H9 (cell line): ENCODE measurements around the gene MYO5C. TPM values are rescaled to one million over a fixed set of nuclear protein-coding genes. Genes with fewer than 3 reads are reported as not detected.
A peak's percentile ranks its signal among the peaks of the same experiment; 100 is the strongest.

ENCODE experiments used
- DNase-seq: peaks from one replicate; pipeline ENCODE4 v3.0.0-alpha.2; 2017
- H2AFZ ChIP-seq: one replicate; pipeline ENCODE4 v1.6.1; 2013; ENCODE audit warnings: mild to moderate bottlenecking, low read length, control low read depth, moderate library complexity
- H2AK5ac ChIP-seq: 2 replicates; pipeline ENCODE4 v1.6.1; 2013; ENCODE audit warnings: low read length, control low read depth, mixed read lengths; ENCODE audit not compliant: insufficient read length
- H2BK120ac ChIP-seq: one replicate; pipeline ENCODE4 v1.6.1; 2013; ENCODE audit warnings: low read depth, mild to moderate bottlenecking, low read length, control low read depth, inconsistent platforms; ENCODE audit not compliant: poor library complexity, severe bottlenecking
- H2BK12ac ChIP-seq: 2 replicates; pipeline ENCODE4 v1.6.1; 2013; ENCODE audit warnings: low read length, control low read depth, mixed read lengths, low read depth; ENCODE audit not compliant: insufficient read length
- H2BK15ac ChIP-seq: 2 replicates; pipeline ENCODE4 v1.6.1; 2013; ENCODE audit warnings: low read depth, low read length, control low read depth
- H2BK20ac ChIP-seq: one replicate; pipeline ENCODE4 v1.6.1; 2013; ENCODE audit warnings: low read depth, mild to moderate bottlenecking, low read length, control low read depth, inconsistent platforms; ENCODE audit not compliant: poor library complexity, severe bottlenecking
- H2BK5ac ChIP-seq: 2 replicates; pipeline ENCODE4 v1.6.1; 2013; ENCODE audit warnings: low read length, control low read depth, mixed read lengths; ENCODE audit not compliant: insufficient read length
- H3K14ac ChIP-seq: 2 replicates; pipeline ENCODE4 v1.6.1; 2013; ENCODE audit warnings: low read length, control low read depth; ENCODE audit not compliant: insufficient read depth
- H3K18ac ChIP-seq: 2 replicates; pipeline ENCODE4 v1.6.1; 2013; ENCODE audit warnings: low read depth, mild to moderate bottlenecking, mixed read lengths, low read length, control low read depth; ENCODE audit not compliant: insufficient read length
- H3K23ac ChIP-seq: 2 replicates; pipeline ENCODE4 v1.6.1; 2013; ENCODE audit warnings: low read length, control low read depth, mixed read lengths, low read depth; ENCODE audit not compliant: insufficient read length
- H3K23me2 ChIP-seq: 2 replicates; pipeline ENCODE4 v1.6.1; 2013; ENCODE audit warnings: low read depth, mild to moderate bottlenecking, mixed read lengths, low read length, control low read depth; ENCODE audit not compliant: insufficient read length, poor library complexity, severe bottlenecking
- H3K27ac ChIP-seq: 2 replicates; pipeline ENCODE4 v1.5.1; 2013; ENCODE audit warnings: low read length, control low read depth, mixed read lengths, low read depth; ENCODE audit not compliant: insufficient read length
- H3K27me3 ChIP-seq: 2 replicates; pipeline ENCODE4 v1.6.1; 2013; ENCODE audit warnings: low read length, control low read depth, inconsistent platforms; ENCODE audit not compliant: insufficient read depth
- H3K4ac ChIP-seq: 2 replicates; pipeline ENCODE4 v1.6.1; 2013; ENCODE audit warnings: low read depth, mild to moderate bottlenecking, control low read depth, inconsistent platforms, low read length, moderate library complexity
- H3K4me1 ChIP-seq: 2 replicates; pipeline ENCODE4 v1.6.1; 2013; ENCODE audit warnings: low read length, control low read depth, inconsistent platforms; ENCODE audit not compliant: insufficient read depth
- H3K4me2 ChIP-seq: 2 replicates; pipeline ENCODE4 v1.6.1; 2013; ENCODE audit warnings: low read length, control low read depth, mixed read lengths; ENCODE audit not compliant: insufficient read length, insufficient read depth
- H3K56ac ChIP-seq: 2 replicates; pipeline ENCODE4 v1.6.1; 2013; ENCODE audit warnings: low read depth, mild to moderate bottlenecking, mixed read lengths, low read length, control low read depth; ENCODE audit not compliant: insufficient read length
- H3K79me1 ChIP-seq: 2 replicates; pipeline ENCODE4 v1.6.1; 2013; ENCODE audit warnings: low read depth, mild to moderate bottlenecking, moderate library complexity, low read length, control low read depth, inconsistent platforms; ENCODE audit not compliant: insufficient read depth, poor library complexity, severe bottlenecking
- H3K79me2 ChIP-seq: 2 replicates; pipeline ENCODE4 v1.6.1; 2013; ENCODE audit warnings: low read length, control low read depth, inconsistent platforms; ENCODE audit not compliant: insufficient read depth
- H3K9ac ChIP-seq: 2 replicates; pipeline ENCODE4 v1.6.1; 2013; ENCODE audit warnings: low read length, control low read depth, mixed read lengths; ENCODE audit not compliant: insufficient read length; ENCODE audit errors: extremely low read depth
- H3K9me3 ChIP-seq: one replicate; pipeline ENCODE4 v1.6.1; 2013; ENCODE audit warnings: low read depth, low read length, inconsistent platforms; ENCODE audit not compliant: control insufficient read depth
- H3T11ph ChIP-seq: one replicate; pipeline ENCODE4 v1.6.1; 2013; ENCODE audit warnings: mild to moderate bottlenecking, low read length, control low read depth, inconsistent platforms
- H4K20me1 ChIP-seq: one replicate; pipeline ENCODE4 v1.6.1; 2013; ENCODE audit not compliant: control insufficient read depth, insufficient read length, insufficient read depth
- H4K5ac ChIP-seq: 2 replicates; pipeline ENCODE4 v1.6.1; 2013; ENCODE audit warnings: low read depth, mild to moderate bottlenecking, mixed read lengths, low read length, control low read depth; ENCODE audit not compliant: insufficient read length
- H4K8ac ChIP-seq: replicated peaks from 2 replicates; pipeline ENCODE4 v1.6.1; 2013; ENCODE audit warnings: low read length, control low read depth, mixed read lengths, low read depth; ENCODE audit not compliant: insufficient read length
- H4K91ac ChIP-seq: 2 replicates; pipeline ENCODE4 v1.6.1; 2013; ENCODE audit warnings: low read depth, mild to moderate bottlenecking, moderate library complexity, mixed read lengths, low read length, control low read depth; ENCODE audit not compliant: insufficient read length
- H3K27ac Mint-ChIP-seq, 3 experiments: 2 replicates in 2 of 3; 3 replicates in 1 of 3; pipeline ENCODE4 v1.8.0; 2020 to 2021; ENCODE audit warnings: mixed read lengths in 3 of 3, mild to moderate bottlenecking in 1 of 3, moderate library complexity in 1 of 3
- H3K27me3 Mint-ChIP-seq: 2 replicates; pipeline ENCODE4 v1.8.0; 2021; ENCODE audit warnings: low read depth, mild to moderate bottlenecking, moderate library complexity, mixed read lengths
- H3K36me3 Mint-ChIP-seq, 3 experiments: 2 replicates in 2 of 3; 3 replicates in 1 of 3; pipeline ENCODE4 v1.8.0; 2020 to 2021; ENCODE audit warnings: low read depth in 3 of 3, mixed read lengths in 3 of 3; ENCODE audit not compliant: insufficient read depth in 1 of 3
- H3K4me1 Mint-ChIP-seq, 2 experiments: 2 replicates each; pipeline ENCODE4 v1.8.0; 2020; ENCODE audit warnings: mixed read lengths in 2 of 2
- H3K4me3 Mint-ChIP-seq, 2 experiments: 2 replicates in 1 of 2; 3 replicates in 1 of 2; pipeline ENCODE4 v1.8.0; 2020 to 2021; ENCODE audit warnings: mild to moderate bottlenecking in 2 of 2, mixed read lengths in 2 of 2, moderate library complexity in 1 of 2
- H3K9me3 Mint-ChIP-seq, 2 experiments: 2 replicates in 1 of 2; 3 replicates in 1 of 2; pipeline ENCODE4 v1.8.0; 2020; ENCODE audit warnings: mild to moderate bottlenecking in 2 of 2, mixed read lengths in 2 of 2, moderate library complexity in 1 of 2
- CTCF ChIP-seq: fragments of 200-600 bp; sonication (generic); conservative IDR thresholded peaks from 3 replicates; pipeline ENCODE4 v1.8.0; 2021; ENCODE audit warnings: antibody characterized with exemption, mild to moderate bottlenecking
- WGBS: extraction: QIAGEN DNeasy Blood & Tissue Kit; methylation state at CpG from one replicate; pipeline ENCODE4 v1.1.7; 2013; ENCODE audit warnings: missing lambda C conversion rate, low lambda C conversion rate, mixed read lengths; ENCODE audit not compliant: insufficient read length; ENCODE audit errors: extremely low coverage; 5-methylcytosine and 5-hydroxymethylcytosine counted together
- total RNA-seq: library from RNA; stranded (reverse); gene quantifications from 2 replicates; pipeline ENCODE4 v1.2.1, GENCODE V29; 2021

MYO5C gene
- total RNA-seq, 1 experiment from 2014 or later = 22.2 TPM

DNA sequence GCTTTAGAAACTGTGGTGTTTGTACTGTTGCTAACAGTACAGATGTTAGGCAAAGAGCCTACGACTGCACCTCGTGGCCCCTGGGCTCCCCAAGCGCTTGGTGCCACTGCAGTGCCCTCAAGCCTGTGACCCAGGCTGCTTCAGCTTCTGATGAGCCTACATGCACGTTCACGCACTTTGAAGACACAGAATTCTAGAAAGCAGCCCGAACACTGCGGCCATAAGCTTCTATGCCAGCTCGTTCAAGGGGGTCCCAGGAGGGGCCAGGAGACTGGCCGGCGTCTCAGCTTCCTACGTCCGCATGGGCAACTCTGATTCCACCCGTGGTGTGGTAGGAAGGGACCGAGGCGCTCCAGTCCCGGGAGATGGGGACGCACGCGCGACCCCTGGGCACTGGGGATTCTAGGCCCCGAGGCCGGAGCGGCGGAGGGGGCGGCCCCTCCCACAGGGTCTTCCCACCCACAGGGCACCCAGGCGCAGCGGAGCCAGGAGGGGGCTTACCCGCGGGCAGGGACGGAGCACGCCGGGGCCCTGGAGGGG lies 653 bp downstream of the MYO5C start:
- TF ChIP-seq CTCF = no peak
- Histone ChIP-seq H3K79me1 (no peaks in the 10 kb centered on the region), H3K9me3 (no peaks in the 10 kb centered on the region), H2AFZ (no peak overlapping the region), H4K5ac (no peak overlapping the region), H2BK120ac (no peak overlapping the region), H3K4me2 (peak overlapping the region; percentile 56), H2BK15ac (no peak overlapping the region), H4K20me1 (no peaks in the 10 kb centered on the region), H3K27me3 (no peaks in the 10 kb centered on the region), H2BK12ac (no peak overlapping the region), H3K79me2 (peaks cover 2% of the 10 kb centered on the region; the same call in 1 of the 2 replicates), H3K4ac (no peak overlapping the region), H3K27ac (no peak overlapping the region), H3K4me1 (peaks cover under 1% of the 10 kb centered on the region; the same call in 1 of the 2 replicates), H3K23me2 (peaks cover 7% of the 10 kb centered on the region), H3K14ac (peak overlapping the region; percentile 96), H2BK20ac (no peak overlapping the region), H3K23ac (no peak overlapping the region), H2BK5ac (no peak overlapping the region), H4K8ac (no peak overlapping the region), H3K9ac (peak overlapping the region; percentile 20), H3K56ac (no peak overlapping the region), H3T11ph (no peak overlapping the region), H3K18ac (peak overlapping the region; percentile 61), H2AK5ac (no peak overlapping the region), H4K91ac (no peak overlapping the region)
- Mint-ChIP-seq H3K36me3 (peaks cover 8 to 18% (median 10%) of the 10 kb centered on the region in 3 experiments), H3K27me3 (no peaks in the 10 kb centered on the region), H3K4me3 (peak overlapping the region; percentile 69 to 77), H3K4me1 (peaks cover 18 to 21% of the 10 kb centered on the region in 2 experiments), H3K27ac (no peak overlapping the region), H3K9me3 (no peaks in the 10 kb centered on the region; a peak in 1 of 5 replicates)
- DNase-seq = no peak
- WGBS = no CpG with 5 or more reads among the region's 32 CpGs
